ENCODE data around the gene KMT2C. TPM values are rescaled to one million over a fixed set of nuclear protein-coding genes. Genes with fewer than 3 reads are reported as not detected.
"Not testable (repeated sequence)": the region's sequence is repeated elsewhere in the genome, so short reads cannot be mapped to it uniquely, and the experiment has no call there.

KMT2C gene
- total and polyA plus RNA-seq, 9 donors: 14.0 to 109 (median 74.0) TPM

GRCh38 chr7:152462995-152463708, 27.3 kb upstream of the KMT2C start:
- Histone ChIP-seq H3K27ac (peak overlapping the region; percentile 41 to 75), H3K4me1 (ENCODE audit: insufficient read depth) (peaks cover 8% of the 10 kb centered on the region), H3K9me3 (no peaks in the 10 kb centered on the region), H3K27me3 (no peaks in the 10 kb centered on the region), H3K36me3 (no peaks in the 10 kb centered on the region), H3K4me3 (peak overlapping the region; percentile 79)
- DNase-seq: peak in 2 of 5 donors; percentile 65 to 66
- 1% methylated on average over 29 of the region's 29 CpGs for WGBS, 3 donors
- intact Hi-C loops (cut with DNase I): loop anchor here in 1 of 4 donors (1.0 kb wide), 1 partner anchor 27 kb away; the partner anchor contains the start of gene KMT2C
- TF ChIP-seq EP300 (IDR thresholded peaks at IDR 0.05) (no peak), POLR2A (IDR thresholded peaks at IDR 0.05) (peak; percentile 45), CTCF (IDR thresholded peaks at IDR 0.05) (no peak)

- no peak for TF ChIP-seq POLR2A (IDR thresholded peaks at IDR 0.05)
- TF ChIP-seq EP300 (IDR thresholded peaks at IDR 0.05): no peak
- TF ChIP-seq CTCF (IDR thresholded peaks at IDR 0.05): no peak
- 50 to 61% (median 59%) methylated on average over 5 of the region's 5 CpGs for WGBS, 3 donors
- intact Hi-C loops (cut with DNase I): no loop called here
- no peaks in the 10 kb centered on the region for H3K27me3 ChIP-seq
- peak overlapping the region in 1 of 2 donors; percentile 33 for H3K27ac ChIP-seq
- peaks cover 8% of the 10 kb centered on the region for H3K4me1 ChIP-seq (ENCODE audit: insufficient read depth)
- no peak overlapping the region for H3K4me3 ChIP-seq
- no peaks in the 10 kb centered on the region for H3K36me3 ChIP-seq
- DNase-seq: peak; percentile 23 to 59 (median 47)
- H3K9me3 ChIP-seq: no peaks in the 10 kb centered on the region
These were observed 24.0 kb upstream of the KMT2C start for GRCh38 chr7:152459724-152460251.

- WGBS, 3 donors: 55 to 75% (median 69%) methylated on average over 5 of the region's 5 CpGs
- intact Hi-C loops (cut with DNase I): no loop called here
These were observed 15.6 kb upstream of the KMT2C start for GRCh38 chr7:152451356-152451755.

GRCh38 chr7:152445386-152446008, 9.7 kb upstream of the KMT2C start:
- 81 to 87% (median 82%) methylated on average over 19 of the region's 19 CpGs for WGBS, 3 donors
- DNase-seq; H3K36me3 ChIP-seq; H3K27ac ChIP-seq; H3K4me3 ChIP-seq; H3K9me3 ChIP-seq; intact Hi-C loops (cut with DNase I); H3K27me3 ChIP-seq; H3K4me1 ChIP-seq (ENCODE audit: insufficient read depth): not testable (repeated sequence)

More at GRCh38 chr7:152451356-152451755, 15.6 kb upstream of the KMT2C start:
- no peak for TF ChIP-seq POLR2A (IDR thresholded peaks at IDR 0.05)
- no peak for TF ChIP-seq EP300 (IDR thresholded peaks at IDR 0.05)
- TF ChIP-seq CTCF (IDR thresholded peaks at IDR 0.05): no peak
- Histone ChIP-seq H3K27me3 (no peaks in the 10 kb centered on the region), H3K9me3 (no peaks in the 10 kb centered on the region), H3K4me1 (ENCODE audit: insufficient read depth) (no peaks in the 10 kb centered on the region), H3K4me3 (no peak overlapping the region), H3K27ac (no peak overlapping the region), H3K36me3 (no peaks in the 10 kb centered on the region)
- no peak for DNase-seq

- H3K4me3 ChIP-seq: no peak overlapping the region
- no peak for TF ChIP-seq EP300 (IDR thresholded peaks at IDR 0.05)
- no peak for TF ChIP-seq POLR2A (IDR thresholded peaks at IDR 0.05)
- TF ChIP-seq CTCF (IDR thresholded peaks at IDR 0.05): no peak
- no peaks in the 10 kb centered on the region for H3K36me3 ChIP-seq
- H3K4me1 ChIP-seq (ENCODE audit: insufficient read depth): no peaks in the 10 kb centered on the region
- 75 to 88% (median 76%) methylated on average over 6 of the region's 6 CpGs for WGBS, 3 donors
- H3K9me3 ChIP-seq: no peaks in the 10 kb centered on the region
- intact Hi-C loops (cut with DNase I): no loop called here
- DNase-seq: no peak
- H3K27me3 ChIP-seq: no peaks in the 10 kb centered on the region
- no peak overlapping the region for H3K27ac ChIP-seq
These were observed 7.8 kb upstream of the KMT2C start for GRCh38 chr7:152443586-152443985.
